ENCODE data around the gene ATP5F1A. TPM values are rescaled to one million over a fixed set of nuclear protein-coding genes. Genes with fewer than 3 reads are reported as not detected.

The ATP5F1A gene
- total RNA-seq, 2 experiments from 2014 or later: 218 to 284 TPM

- Histone ChIP-seq H3K36me3 (ENCODE audit: insufficient read depth, low read length) (peaks cover 21% of the 10 kb centered on the region), H3K4me2 (ENCODE audit: low read length) (no peak overlapping the region)
- POLR2A ChIA-PET: no interaction called here
These were observed 1.4 kb upstream of the ATP5F1A start for GRCh38 chr18:46099463-46099862.

GRCh38 chr18:46098616-46098933 is 479 bp upstream of the ATP5F1A start:
- Histone ChIP-seq H3K9me2 (ENCODE audit: insufficient read depth, low read length) (no peaks in the 10 kb centered on the region), H3K4me3 (ENCODE audit: low read depth, low read length, poor library complexity, severe bottlenecking) (peak overlapping the region; percentile 96), H3K36me3 (ENCODE audit: insufficient read depth, low read length) (peaks cover 30% of the 10 kb centered on the region), H3K79me2 (ENCODE audit: insufficient read depth, low read depth, low read length) (peaks cover 44% of the 10 kb centered on the region), H2AFZ (ENCODE audit: low read length) (peak overlapping the region; percentile 99), H3K9me3 (ENCODE audit: low read length) (no peaks in the 10 kb centered on the region), H3K4me1 (ENCODE audit: insufficient read depth, low read length, poor library complexity, severe bottlenecking) (peaks cover 16% of the 10 kb centered on the region), H3K27ac (ENCODE audit: low read depth, low read length, poor library complexity, severe bottlenecking) (peak overlapping the region; percentile 75), H4K20me1 (ENCODE audit: insufficient read depth, low read length) (0 out of 2 replicates have a peak, but pooled peaks cover 11% of the 10 kb centered on the region), H3K4me2 (ENCODE audit: low read length) (peak overlapping the region; percentile 94)
- DNase-seq (ENCODE audit: low spot score): no peak
- TSS peak; percentile 93 for BruUV-seq (replicated peaks)
- CTCF ChIA-PET (ENCODE audit: unreplicated experiment): no interaction called here
- intact Hi-C loops (cut with micrococcal nuclease; ENCODE audit: unreplicated experiment): no loop called here
- POLR2A ChIA-PET: no interaction called here
- TF ChIP-seq CTCF (conservative IDR thresholded peaks at IDR 0.05; ENCODE audit: low read length) (no peak), EZH2phosphoT487 (IDR thresholded peaks at IDR 0.05; ENCODE audit: borderline replicate concordance, low read depth, low read length) (no peak)

More at GRCh38 chr18:46099463-46099862, 1.4 kb upstream of the ATP5F1A start:
- Histone ChIP-seq H4K20me1 (ENCODE audit: insufficient read depth, low read length) (0 out of 2 replicates have a peak, but pooled peaks cover 11% of the 10 kb centered on the region), H3K9me2 (ENCODE audit: insufficient read depth, low read length) (no peaks in the 10 kb centered on the region), H2AFZ (ENCODE audit: low read length) (no peak overlapping the region), H3K4me1 (ENCODE audit: insufficient read depth, low read length, poor library complexity, severe bottlenecking) (peaks cover 16% of the 10 kb centered on the region), H3K79me2 (ENCODE audit: insufficient read depth, low read depth, low read length) (peaks cover 36% of the 10 kb centered on the region), H3K27ac (ENCODE audit: low read depth, low read length, poor library complexity, severe bottlenecking) (no peak overlapping the region), H3K9me3 (ENCODE audit: low read length) (no peaks in the 10 kb centered on the region), H3K4me3 (ENCODE audit: low read depth, low read length, poor library complexity, severe bottlenecking) (no peak overlapping the region)
- CTCF ChIA-PET (ENCODE audit: unreplicated experiment): no interaction called here
- no TSS peak for BruUV-seq (replicated peaks)
- no peak for TF ChIP-seq EZH2phosphoT487 (IDR thresholded peaks at IDR 0.05; ENCODE audit: borderline replicate concordance, low read depth, low read length)
- intact Hi-C loops (cut with micrococcal nuclease; ENCODE audit: unreplicated experiment): no loop called here
- no peak for DNase-seq (ENCODE audit: low spot score)

GRCh38 chr18:46097431-46097800 is 680 bp downstream of the ATP5F1A start:
- Histone ChIP-seq H3K79me2 (ENCODE audit: insufficient read depth, low read depth, low read length) (peaks cover 56% of the 10 kb centered on the region), H4K20me1 (ENCODE audit: insufficient read depth, low read length) (0 out of 2 replicates have a peak, but pooled peaks cover 11% of the 10 kb centered on the region), H3K36me3 (ENCODE audit: insufficient read depth, low read length) (peaks cover 42% of the 10 kb centered on the region), H3K9me2 (ENCODE audit: insufficient read depth, low read length) (no peaks in the 10 kb centered on the region), H3K4me1 (ENCODE audit: insufficient read depth, low read length, poor library complexity, severe bottlenecking) (peaks cover 16% of the 10 kb centered on the region), H2AFZ (ENCODE audit: low read length) (peak overlapping the region; percentile 99; the same call in 1 of the 2 replicates), H3K4me2 (ENCODE audit: low read length) (peak overlapping the region; percentile 94), H3K27ac (ENCODE audit: low read depth, low read length, poor library complexity, severe bottlenecking) (peak overlapping the region; percentile 75), H3K4me3 (ENCODE audit: low read depth, low read length, poor library complexity, severe bottlenecking) (peak overlapping the region; percentile 96), H3K9me3 (ENCODE audit: low read length) (no peaks in the 10 kb centered on the region)
- no TSS peak for BruUV-seq (replicated peaks)
- CTCF ChIA-PET (ENCODE audit: unreplicated experiment): no interaction called here
- intact Hi-C loops (cut with micrococcal nuclease; ENCODE audit: unreplicated experiment): no loop called here
- TF ChIP-seq EZH2phosphoT487 (IDR thresholded peaks at IDR 0.05; ENCODE audit: borderline replicate concordance, low read depth, low read length): no peak
- no peak for TF ChIP-seq CTCF (conservative IDR thresholded peaks at IDR 0.05; ENCODE audit: low read length)
- peak; percentile 11 for DNase-seq (ENCODE audit: low spot score)
- POLR2A ChIA-PET: interaction anchor here (1.7 to 1.8 kb wide), 2 partner anchors 10 to 75 kb away, joined by 4 to 11 read pairs; no protein-coding TSS in a partner anchor

Measured in OCI-LY7 (cell line).